GM10847 (cell line): ENCODE measurements around the gene NRDC.

Experiments
- POLR2A ChIP-seq: IDR thresholded peaks from 2 replicates; pipeline ENCODE4 v1.6.1; 2011; ENCODE audit not compliant: insufficient read length; ENCODE audit errors: extremely low read depth

NRDC gene, protein sequence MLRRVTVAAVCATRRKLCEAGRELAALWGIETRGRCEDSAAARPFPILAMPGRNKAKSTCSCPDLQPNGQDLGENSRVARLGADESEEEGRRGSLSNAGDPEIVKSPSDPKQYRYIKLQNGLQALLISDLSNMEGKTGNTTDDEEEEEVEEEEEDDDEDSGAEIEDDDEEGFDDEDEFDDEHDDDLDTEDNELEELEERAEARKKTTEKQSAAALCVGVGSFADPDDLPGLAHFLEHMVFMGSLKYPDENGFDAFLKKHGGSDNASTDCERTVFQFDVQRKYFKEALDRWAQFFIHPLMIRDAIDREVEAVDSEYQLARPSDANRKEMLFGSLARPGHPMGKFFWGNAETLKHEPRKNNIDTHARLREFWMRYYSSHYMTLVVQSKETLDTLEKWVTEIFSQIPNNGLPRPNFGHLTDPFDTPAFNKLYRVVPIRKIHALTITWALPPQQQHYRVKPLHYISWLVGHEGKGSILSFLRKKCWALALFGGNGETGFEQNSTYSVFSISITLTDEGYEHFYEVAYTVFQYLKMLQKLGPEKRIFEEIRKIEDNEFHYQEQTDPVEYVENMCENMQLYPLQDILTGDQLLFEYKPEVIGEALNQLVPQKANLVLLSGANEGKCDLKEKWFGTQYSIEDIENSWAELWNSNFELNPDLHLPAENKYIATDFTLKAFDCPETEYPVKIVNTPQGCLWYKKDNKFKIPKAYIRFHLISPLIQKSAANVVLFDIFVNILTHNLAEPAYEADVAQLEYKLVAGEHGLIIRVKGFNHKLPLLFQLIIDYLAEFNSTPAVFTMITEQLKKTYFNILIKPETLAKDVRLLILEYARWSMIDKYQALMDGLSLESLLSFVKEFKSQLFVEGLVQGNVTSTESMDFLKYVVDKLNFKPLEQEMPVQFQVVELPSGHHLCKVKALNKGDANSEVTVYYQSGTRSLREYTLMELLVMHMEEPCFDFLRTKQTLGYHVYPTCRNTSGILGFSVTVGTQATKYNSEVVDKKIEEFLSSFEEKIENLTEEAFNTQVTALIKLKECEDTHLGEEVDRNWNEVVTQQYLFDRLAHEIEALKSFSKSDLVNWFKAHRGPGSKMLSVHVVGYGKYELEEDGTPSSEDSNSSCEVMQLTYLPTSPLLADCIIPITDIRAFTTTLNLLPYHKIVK

DNA sequence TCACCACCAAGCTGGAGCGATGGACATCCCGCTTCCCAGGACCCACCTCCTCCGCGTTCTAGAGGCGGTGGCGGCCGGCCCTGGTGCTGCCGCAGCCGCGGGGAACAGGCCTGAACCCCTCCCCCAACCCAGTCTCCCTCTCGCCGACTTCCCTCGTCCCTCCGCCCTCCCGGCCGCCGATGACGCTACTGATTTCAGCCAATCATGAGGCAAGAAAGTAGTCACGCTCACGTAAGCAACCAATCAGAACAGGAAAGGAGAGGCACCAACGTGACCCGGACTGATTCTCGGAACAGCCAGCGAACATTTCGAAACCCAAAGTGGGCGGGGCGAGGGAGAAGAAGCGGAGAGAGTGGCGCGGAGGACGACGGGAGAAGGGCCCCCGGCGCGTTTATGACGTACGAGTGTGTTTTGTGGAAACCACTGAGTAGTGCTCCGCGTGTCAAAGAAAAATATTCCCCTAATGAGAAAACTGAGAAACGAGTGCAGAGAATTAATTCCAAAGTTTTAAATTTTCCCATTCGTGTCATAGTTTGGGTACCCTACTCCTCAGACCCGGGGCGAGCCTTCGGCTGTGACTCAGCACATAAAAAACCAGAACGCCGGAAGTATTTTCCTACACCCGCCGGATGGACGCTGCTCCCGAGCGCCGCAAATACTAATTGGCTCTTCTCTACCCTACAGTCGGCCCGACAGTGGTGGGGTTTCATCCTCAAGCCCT is at the start of gene NRDC:
TSS of gene NRDC (minus strand) at position 112 of the 721 bp plus-strand sequence. CDS start 112 bp downstream, outside the sequence.
- TF ChIP-seq POLR2A, result peak; percentile 85

DNA sequence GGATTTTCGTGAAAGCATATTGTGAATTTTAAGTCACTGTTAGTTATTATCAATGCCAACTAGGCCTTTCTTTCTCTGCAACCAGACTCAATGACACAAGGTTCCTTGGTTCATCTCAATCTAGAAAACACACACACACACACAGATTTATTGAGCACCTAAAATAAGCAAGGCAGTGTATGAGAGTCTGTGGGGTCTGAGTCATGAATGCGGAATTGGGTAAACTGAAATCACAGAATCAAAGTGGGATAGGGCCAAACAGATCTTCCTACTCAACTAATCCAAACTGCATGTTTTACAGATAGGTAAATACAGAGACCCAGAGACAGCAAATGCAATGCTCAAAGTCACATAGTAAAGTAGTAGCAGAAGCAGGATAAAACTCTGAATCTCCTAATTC is 48.5 kb upstream of the NRDC start:
- TF ChIP-seq POLR2A, result no peak

DNA sequence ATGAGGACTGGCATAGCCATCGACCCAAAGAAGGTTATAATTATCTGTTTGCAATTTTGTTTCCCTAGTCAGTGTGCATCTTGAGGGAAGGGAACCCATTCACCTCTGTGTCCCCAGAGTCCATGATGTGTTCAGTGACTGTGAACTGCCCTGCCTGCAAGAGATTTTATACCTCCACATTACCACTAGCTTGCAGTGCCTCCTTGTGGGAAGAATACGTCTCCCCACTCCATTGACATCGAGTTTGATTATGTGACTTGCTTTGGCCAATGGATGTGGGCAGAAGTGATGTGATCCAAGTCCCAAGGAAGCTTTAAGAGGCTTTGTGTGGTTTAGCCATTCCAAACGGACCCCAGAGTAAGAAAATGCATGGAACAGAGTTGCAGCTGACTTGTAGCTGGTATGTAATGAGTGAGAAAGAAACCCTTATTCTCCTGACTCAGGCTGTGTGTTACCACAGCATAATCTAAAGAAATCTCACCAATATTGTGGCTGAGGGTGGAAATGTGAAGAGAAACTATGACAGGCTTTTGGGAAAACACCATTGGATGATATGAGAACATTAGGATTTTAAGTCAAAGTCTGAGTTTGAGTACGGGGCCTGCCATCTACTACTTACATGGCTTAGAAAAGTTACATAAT is 47.8 kb upstream of the NRDC start:
- no peak for TF ChIP-seq POLR2A

DNA sequence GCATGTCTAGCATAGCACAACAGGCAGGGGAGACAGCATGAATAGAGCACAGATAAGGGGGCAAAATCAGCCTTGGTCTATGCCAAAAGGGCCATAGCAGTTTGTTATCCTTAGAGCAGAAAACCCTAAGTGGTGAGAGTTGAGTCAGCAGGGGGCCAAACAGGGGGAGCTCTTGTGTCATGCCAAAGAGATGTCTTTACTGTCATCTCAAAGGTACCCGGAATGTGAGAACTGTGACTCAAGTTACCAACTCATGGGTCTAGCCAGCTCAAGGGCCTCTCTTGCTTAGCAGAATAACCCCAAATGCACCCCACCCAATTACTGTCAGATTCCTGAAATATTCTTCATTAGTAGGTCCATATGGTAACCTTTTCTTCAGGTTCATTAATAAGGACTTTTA is 45.9 kb upstream of the NRDC start:
- TF ChIP-seq POLR2A, result no peak

DNA sequence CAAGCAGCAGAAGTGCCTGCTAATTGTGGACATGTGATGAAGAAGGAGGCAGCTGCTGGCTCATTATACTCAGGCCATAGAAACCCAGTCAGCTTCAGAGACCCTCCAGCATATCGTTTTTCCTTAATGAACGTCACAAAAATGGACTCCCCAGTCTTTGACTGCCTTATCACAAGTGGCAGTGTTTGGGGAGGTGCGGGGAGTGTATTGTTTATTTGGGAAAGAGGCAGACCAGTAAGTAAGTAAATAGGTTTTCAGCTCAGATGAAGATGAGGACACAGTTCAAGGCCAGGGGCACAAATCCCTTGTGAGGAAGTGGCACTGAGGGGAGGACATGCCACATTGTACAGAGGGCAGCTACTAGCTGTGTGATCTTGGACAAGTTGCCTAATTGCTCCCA is 43.5 kb upstream of the NRDC start:
- TF ChIP-seq POLR2A, result no peak

DNA sequence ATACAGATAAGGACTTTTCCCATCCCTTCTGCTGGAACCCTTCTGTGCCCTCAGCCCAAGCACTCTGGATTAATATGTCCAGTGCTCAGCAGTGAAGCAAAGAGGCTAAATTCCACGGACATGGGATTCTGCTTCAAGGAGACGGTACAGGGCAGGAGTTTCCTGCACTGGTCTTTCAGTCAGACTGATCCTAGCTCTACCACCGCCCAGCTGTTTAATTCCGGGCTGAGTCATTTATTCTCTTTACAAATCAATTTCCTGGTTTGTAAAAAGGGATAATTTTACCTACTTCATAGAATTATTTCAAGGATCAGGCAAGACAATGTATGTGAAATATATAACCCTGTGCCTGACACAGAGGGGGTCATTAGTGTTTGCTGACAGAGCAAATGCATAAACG is 41.6 kb upstream of the NRDC start:
- no peak for TF ChIP-seq POLR2A

DNA sequence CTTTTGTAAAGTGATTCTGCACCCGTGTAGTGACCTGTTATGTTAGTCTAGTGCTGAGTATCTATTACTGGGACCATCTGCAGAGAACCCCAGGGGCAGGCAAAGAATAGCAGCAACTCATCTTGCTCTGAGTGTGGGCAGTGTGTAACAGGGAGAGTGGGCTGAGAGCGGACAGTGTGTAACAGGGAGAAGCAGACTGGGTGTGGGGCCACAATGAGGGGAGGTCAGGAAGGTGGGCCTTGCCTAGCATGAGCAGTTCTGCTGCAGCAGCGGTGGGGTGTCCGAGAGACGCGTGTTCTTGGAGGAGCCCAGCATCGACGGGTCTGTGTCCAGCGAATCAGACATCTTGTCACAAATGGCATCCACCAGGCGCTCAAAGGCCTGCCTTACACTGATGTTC is 41.2 kb upstream of the NRDC start:
- TF ChIP-seq POLR2A, result no peak

DNA sequence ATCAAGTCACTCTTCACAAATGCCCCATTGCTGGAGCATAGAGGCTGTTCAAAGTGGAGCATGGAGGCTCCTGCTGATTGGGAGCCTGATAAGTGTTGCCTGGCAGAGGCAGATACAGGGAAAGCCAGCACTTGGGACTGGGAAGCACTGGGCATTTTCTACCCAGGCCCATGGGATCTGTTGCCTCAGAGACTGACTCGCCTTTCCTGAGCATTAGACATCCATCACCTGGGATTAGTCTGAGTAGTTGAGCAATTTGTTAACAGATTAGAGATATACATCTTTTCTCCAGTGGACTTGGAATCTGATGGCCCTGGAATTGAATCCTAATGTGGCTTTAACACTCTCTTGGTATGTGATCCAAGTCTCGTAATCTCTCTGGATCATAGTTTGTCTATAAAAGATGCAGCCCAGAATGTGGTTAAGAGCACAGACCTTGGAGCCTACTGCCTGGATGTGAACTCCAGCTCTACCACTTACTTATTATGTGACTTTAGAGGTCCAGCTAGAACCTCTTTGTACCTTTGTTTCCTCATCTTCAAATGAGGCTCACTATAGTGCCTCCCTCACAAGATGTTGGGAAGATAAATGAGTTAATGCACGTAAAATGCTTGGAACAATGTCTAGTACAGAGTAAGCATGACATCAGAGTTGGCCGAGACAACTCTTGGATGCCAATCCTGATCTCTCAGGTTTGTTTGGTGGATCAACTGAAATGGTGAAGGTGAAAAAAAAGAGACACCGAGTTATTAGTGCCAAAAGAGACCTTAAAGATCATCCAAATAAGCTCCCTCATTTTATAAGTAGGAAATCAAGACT is 38.3 kb upstream of the NRDC start:
- TF ChIP-seq POLR2A, result no peak

DNA sequence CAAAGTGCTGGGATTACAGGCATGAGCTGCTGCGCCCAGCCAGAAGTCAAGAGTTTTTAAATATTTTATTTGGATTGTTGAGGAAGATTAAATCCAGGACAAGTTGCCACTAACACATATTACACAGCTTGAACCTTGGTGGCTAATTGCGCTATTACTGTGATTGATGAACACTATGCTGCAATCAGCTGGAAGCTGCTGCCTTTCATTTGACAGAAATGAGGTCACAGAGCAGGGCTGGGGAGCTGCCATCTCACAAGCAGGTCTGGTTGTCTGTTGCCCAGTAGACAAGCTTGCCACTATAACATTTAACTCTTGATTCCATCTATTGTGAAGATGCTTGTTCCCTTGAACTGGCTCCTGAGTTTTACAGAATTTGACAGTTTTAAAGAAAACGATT is 37.4 kb upstream of the NRDC start:
- no peak for TF ChIP-seq POLR2A

DNA sequence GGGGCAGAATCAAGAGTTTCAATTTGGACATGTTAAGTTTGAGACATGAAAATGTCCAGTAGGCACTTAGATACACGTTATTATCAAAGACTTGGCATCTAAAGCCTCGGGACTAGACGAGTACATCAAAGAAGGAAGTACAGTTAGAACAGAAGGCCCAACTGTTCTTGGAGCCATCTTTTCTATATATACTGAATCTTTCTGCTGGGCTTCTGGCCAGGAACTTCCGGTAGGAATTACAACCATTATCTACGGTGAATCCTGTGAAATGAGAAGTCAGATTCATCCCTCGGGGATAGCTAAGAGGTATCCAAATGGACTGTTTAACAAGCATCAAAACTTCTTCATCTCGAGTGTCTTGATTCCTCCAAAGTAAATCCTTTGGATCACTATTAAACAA is 34.4 kb upstream of the NRDC start:
- TF ChIP-seq POLR2A, result no peak

DNA sequence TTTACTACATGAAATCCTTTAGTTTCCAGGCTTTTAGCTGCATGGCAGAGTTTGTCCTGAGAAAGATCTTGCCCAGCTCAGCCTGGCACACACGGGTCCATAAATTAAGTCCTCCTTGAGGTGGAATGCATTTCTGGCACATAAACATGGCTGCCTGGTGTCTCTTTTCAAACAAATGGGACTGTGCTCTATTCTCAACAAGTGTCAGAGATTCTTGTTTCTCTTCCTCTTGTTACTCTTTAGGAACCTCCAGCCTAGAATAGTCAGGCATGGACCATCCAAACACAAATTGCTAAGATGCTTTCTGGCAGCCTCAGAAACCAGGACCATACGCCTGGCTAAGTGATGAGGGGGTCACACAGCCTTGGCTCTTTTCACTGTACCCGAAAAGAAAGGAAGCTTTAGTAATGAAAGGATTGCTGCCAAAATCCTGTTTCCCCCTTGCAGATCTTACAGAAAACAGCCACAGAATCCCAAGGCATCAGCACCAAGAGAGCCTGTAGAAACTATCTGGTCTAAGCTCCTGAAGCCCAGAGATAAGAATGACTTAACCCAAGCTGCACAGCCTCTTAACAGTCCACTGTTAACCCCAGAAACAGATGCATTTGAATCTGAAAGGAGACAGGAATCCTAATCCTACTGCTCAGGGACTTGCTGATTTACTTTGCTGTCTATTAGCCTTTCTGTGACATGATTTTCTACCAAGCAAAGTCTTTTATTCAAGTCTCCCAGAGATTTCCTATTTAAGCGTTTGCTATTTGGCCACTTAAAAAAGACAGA is 31.9 kb upstream of the NRDC start:
- no peak for TF ChIP-seq POLR2A

DNA sequence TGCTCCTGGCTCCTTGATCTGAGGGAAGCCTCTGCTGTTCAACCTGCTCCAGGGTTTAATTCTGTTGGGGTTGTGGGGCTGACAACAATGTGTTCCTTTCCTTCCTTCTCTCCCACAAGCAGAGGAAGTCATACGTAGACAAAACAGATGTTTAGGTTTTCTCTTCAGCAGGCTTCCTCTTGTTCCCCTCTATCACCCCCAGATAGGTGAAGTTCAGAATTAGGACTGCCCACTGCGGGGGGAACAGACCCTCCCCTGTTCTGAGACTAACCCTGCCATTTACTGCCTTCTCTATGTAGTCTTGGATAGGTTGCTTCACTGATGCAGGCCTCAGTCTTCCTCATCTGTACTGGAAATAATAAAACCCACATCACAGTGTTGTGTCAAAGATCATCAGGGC is 30.0 kb upstream of the NRDC start:
- no peak for TF ChIP-seq POLR2A
